PFSK-1 (cell line): ENCODE measurements around the gene SCRN2.

Source experiments
- POLR2AphosphoS5 ChIP-seq: IDR thresholded peaks from 2 replicates; pipeline ENCODE4 v1.6.1; 2012; ENCODE audit warnings: low read depth, mild to moderate bottlenecking, control low read depth, low read length, moderate library complexity
- REST ChIP-seq, 2 experiments: IDR thresholded peaks; 2 replicates each; pipeline versions ENCODE4 v1.6.1 to v1.8.0; 2011 to 2012; ENCODE audit warnings: low read depth in 2 of 2, low read length in 2 of 2, control low read depth in 1 of 2, inconsistent platforms in 1 of 2, mild to moderate bottlenecking in 1 of 2, moderate library complexity in 1 of 2; ENCODE audit not compliant: insufficient read depth in 1 of 2

GRCh38 chr17:47852113-47852949, 11.3 kb upstream of the SCRN2 start:
- TF ChIP-seq POLR2AphosphoS5 (no peak), REST (IDR thresholded peaks at IDR 0.05; ENCODE audit: insufficient read depth in 1 of 2, low read depth in 2 of 2, low read length in 2 of 2) (no peak)
